HG02623 (cell line): ENCODE data around the gene GPR83.
"Not testable (repeated sequence)": the region's sequence is repeated elsewhere in the genome, so short reads cannot be mapped to it uniquely, and the experiment has no call there.

ENCODE experiments used
- ATAC-seq: cut with Tn5 transposase; IDR thresholded peaks from one replicate; pipeline ENCODE4 v1.9.1; 2021; ENCODE audit warnings: moderate library complexity; ENCODE audit not compliant: unreplicated experiment

GPR83 gene

DNA sequence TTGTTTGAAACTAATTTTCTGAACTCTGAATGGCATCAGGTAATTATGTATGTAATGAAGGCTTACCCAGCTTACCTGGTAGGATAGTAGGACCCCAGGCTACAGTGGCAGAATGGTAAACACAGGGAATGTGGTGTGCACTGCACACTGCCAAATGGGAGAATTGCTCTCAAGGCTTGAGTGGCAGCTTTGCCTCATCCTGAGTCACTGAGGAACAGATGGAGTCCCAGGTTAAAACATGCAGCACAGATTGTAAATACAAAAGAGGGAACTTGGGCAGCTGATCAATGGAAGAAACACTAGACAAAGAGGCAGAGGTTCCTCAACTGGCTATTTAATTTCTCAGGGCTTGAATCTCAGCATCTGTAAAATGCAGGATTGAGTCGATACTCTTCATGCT is 24.4 kb downstream of the GPR83 start:
- no peak for ATAC-seq

- ATAC-seq, result not testable (repeated sequence)
Measured at GRCh38 chr11:94370576-94370975, 30.6 kb downstream of the GPR83 start.

DNA sequence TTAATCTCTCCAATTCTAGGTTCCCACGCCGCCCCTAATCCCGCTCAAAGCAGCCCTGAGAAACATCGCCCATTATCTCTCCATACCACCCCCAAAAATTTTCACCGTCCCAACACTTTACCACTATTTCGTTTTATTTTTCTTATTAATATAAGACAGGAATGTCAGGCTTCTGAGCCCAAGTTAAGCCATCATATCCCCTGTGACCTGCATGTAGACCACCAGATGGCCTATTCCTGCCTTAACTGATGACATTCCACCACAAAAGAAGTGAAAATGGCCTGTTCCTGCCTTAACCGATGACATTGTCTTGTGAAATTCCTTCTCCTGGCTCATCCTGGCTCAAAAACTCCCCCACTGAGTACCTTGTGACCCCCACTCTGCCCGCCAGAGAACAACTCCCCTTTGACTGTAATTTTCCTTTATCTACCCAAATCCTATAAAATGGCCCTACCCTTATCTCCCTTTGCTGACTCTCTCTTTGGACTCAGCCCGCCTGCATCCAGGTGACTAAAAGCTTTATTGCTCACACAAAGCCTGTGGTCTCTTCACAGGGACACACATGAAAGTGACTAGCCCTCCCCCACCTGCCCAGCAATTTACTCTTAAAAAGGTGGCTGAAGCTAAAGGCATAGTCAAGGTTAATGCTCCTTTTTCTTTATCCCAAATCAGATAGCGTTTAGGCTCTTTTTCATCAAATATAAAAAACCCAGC is 50.2 kb downstream of the GPR83 start:
- not testable (repeated sequence) for ATAC-seq

DNA sequence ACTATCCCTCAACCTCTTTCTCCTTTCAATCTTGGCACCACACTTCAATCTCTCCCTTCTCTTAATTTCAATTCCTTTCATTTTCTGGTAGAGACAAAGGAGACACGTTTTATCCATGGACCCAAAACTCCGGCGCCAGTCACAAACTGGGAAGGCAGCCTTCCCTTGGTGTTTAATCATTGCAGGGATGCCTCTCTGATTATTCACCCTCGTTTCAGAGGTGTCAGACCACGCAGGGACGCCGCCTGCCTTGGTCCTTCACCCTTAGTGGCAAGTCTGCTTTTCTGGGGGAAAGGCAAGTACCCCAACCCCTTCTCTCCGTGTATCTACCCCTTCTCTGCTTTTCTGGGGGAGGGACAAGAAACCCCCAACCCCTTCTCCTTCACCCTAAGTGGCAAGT is 54.9 kb downstream of the GPR83 start:
- ATAC-seq, result not testable (repeated sequence)

DNA sequence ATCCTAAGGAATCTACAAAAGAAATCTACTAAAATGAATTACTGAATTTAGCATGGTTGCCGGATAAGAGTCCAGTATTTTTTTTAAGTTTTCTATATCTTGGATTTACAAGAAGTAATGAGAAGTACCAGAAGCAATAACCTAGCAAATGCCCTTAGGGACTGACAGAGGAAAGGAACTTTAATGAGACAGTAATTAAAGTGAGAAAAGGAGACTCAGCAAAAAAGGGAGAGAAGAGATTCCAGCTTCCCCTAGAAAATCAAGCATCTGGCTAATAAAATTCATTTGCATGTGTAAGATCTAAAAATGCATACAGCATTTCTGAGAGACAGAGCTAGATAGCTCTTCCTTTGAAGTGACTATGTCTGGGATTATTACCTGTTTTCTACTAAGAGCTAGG is 57.7 kb downstream of the GPR83 start:
- no peak for ATAC-seq

GRCh38 chr11:94342250-94342649 is 59.0 kb downstream of the GPR83 start:
- no peak for ATAC-seq

GRCh38 chr11:94338651-94339050 is 62.6 kb downstream of the GPR83 start:
- no peak for ATAC-seq

DNA sequence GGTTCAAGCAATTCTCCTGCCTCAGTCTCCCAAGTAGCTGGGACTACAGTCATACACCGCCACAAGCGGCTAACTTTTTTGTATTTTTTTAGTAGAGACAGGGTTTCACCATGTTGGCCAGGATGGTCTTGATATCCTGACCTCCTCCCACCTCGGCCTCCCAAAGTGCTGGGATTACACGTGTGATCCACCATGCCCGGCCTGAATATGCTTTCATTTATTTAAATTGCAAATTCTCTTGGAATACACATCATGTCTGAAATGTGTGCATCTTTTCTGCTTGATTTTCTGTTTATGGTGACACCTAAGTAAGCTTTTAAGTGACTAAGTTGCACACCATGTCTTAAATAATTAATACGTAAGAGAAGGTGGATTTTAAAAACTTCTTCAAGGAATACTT is 65.2 kb downstream of the GPR83 start:
- ATAC-seq, result no peak

DNA sequence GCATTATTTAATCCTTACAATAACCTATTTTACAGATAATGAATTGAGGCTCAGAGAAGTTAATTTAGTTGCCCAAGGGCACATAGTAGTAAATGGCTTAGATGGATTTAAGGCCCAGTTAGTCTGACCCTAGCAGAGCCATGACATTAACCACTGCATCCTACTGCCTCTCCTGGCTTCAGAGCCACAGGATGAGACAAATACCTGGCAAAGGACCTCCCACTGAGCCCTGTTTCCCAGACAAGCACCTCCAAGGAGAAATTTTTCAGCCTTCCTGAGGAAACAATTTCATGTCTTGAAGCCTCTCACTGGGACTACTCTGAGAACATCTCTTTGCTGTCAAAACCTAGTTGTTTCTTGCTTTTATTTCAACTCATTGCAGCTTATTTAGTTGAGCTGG is 68.4 kb downstream of the GPR83 start:
- no peak for ATAC-seq

DNA sequence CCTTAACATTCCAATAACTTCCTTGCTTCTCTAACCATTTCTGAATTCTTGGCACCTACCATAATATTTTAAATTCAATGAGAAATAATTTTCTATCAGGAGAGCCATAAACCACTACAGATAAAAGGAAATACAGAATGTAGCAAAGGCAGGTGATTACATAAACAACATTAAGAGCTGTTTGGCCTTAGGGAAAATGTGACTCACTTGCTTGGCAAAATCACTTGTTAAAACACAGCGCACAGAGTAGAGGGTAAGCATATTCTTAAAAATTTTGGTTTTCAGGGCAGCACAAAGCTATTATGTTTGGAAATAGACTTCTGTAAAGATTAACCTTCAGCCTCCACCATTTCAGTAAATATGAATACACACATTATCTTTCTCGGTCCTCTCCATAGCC is 70.4 kb downstream of the GPR83 start:
- ATAC-seq, result no peak

- ATAC-seq, result no peak
Measured at GRCh38 chr11:94329501-94329900, 71.7 kb downstream of the GPR83 start.

GRCh38 chr11:94328587-94329080 is 72.6 kb downstream of the GPR83 start:
- no peak for ATAC-seq
